K562 (cell line): ENCODE data around the gene CGGBP1. TPM values are rescaled to one million over a fixed set of nuclear protein-coding genes. Genes with fewer than 3 reads are reported as not detected.

Experiments
- ARID2 ChIP-seq: fragments of 450-650 bp; IDR thresholded peaks from 2 replicates; pipeline ENCODE4 v1.6.1; 2017; ENCODE audit warnings: antibody characterized with exemption, mild to moderate bottlenecking
- C11orf30 ChIP-seq: fragments of 450-650 bp; IDR thresholded peaks from 2 replicates; pipeline ENCODE4 v1.6.1; 2016; ENCODE audit warnings: low read depth, mild to moderate bottlenecking
- CEBPZ ChIP-seq: fragments of 150-350 bp; IDR thresholded peaks from 2 replicates; pipeline ENCODE4 v1.6.1; 2014; ENCODE audit warnings: low read depth, mild to moderate bottlenecking, low read length, borderline replicate concordance
- FOXJ3 ChIP-seq: sonication (generic); formaldehyde crosslinking; IDR thresholded peaks from 2 replicates; pipeline ENCODE4 v1.4.0; 2020; ENCODE audit warnings: mild to moderate bottlenecking, missing genetic modification reagents
- GTF3C2 ChIP-seq: IDR thresholded peaks from 3 replicates; pipeline ENCODE4 v1.6.1; 2011; ENCODE audit warnings: borderline replicate concordance, mild to moderate bottlenecking, moderate library complexity; ENCODE audit not compliant: insufficient read length; ENCODE audit errors: extremely low read depth
- MEF2A ChIP-seq: IDR thresholded peaks from 2 replicates; pipeline ENCODE4 v1.6.1; 2011; ENCODE audit warnings: low read depth, mild to moderate bottlenecking, low read length, moderate library complexity; ENCODE audit not compliant: control insufficient read depth
- NFRKB ChIP-seq: fragments of 450-650 bp; IDR thresholded peaks from 2 replicates; pipeline ENCODE4 v1.6.1; 2016; ENCODE audit warnings: low read depth
- RBM34 ChIP-seq: fragments of 200-400 bp; formaldehyde crosslinking; IDR thresholded peaks from 2 replicates; pipeline ENCODE4 v1.6.1; 2018; ENCODE audit warnings: low read length, borderline replicate concordance; ENCODE audit not compliant: insufficient read depth
- TEAD1 ChIP-seq, 2 experiments: fragments of 450-650 bp in 1 of 2; sonication (generic) in 1 of 2; formaldehyde crosslinking; IDR thresholded peaks; 2 replicates each; pipeline versions ENCODE4 v1.4.0 to v1.8.0; 2020 to 2022; ENCODE audit warnings: mild to moderate bottlenecking in 2 of 2, missing genetic modification reagents in 1 of 2
- ZBTB17 ChIP-seq: fragments of 450-650 bp; formaldehyde crosslinking; IDR thresholded peaks from 2 replicates; pipeline ENCODE4 v1.4.0; 2020; ENCODE audit warnings: mild to moderate bottlenecking
- ZNF311 ChIP-seq: fragments of 250-450 bp; sonication (Bioruptor Pico); IDR thresholded peaks from 2 replicates; pipeline ENCODE4 v1.4.0; 2020; ENCODE audit warnings: mild to moderate bottlenecking, moderate library complexity
- ZNF551 ChIP-seq: fragments of 250-450 bp; sonication (Bioruptor Pico); IDR thresholded peaks from 2 replicates; pipeline ENCODE4 v1.5.0; 2021; ENCODE audit warnings: mild to moderate bottlenecking, moderate library complexity
- polyA plus RNA-seq, 8 experiments: library from polyadenylated mRNA; depleted of rRNA in 4 of 8; stranded (reverse) in 5 of 8; unstranded in 3 of 8; fragments of >200 nt; fragmentation: Nextera tagmentation in 2 of 8; fragmentation: Illumina TruSeq in 1 of 8; extraction: Ambion mirVana in 2 of 8; extraction: Trizol in 1 of 8; gene quantifications; 2 replicates each; pipeline versions ENCODE4 v1.2.1 to v1.2.3, GENCODE V29; 2011 to 2014; ENCODE audit warnings: inconsistent platforms in 1 of 8, missing spikeins in 1 of 8
- total RNA-seq, 7 experiments: library from RNA; depleted of rRNA in 6 of 7; stranded (reverse); fragments of >200 nt in 6 of 7; fragmentation: Illumina TruSeq in 2 of 7; extraction: Trizol in 2 of 7; gene quantifications; 2 replicates each; pipeline versions ENCODE4 v1.2.1 to v1.2.3, GENCODE V29; 2011 to 2021; ENCODE audit warnings: low replicate concordance in 1 of 7
- TF ChIP-seq, protein P1 (sequence below): fragments of 450-650 bp; IDR thresholded peaks from 2 replicates; pipeline ENCODE4 v1.6.1; 2014; ENCODE audit warnings: low read depth, mild to moderate bottlenecking, moderate library complexity, borderline replicate concordance
- TF ChIP-seq, protein P2 (sequence below): fragments of 250-450 bp; sonication (Bioruptor Pico); IDR thresholded peaks from 2 replicates; pipeline ENCODE4 v1.9.0; 2021; ENCODE audit warnings: mild to moderate bottlenecking, inconsistent platforms
- TF ChIP-seq, protein P3 (sequence below): fragments of 450-650 bp; formaldehyde crosslinking; IDR thresholded peaks from 2 replicates; pipeline ENCODE4 v1.4.0; 2020; ENCODE audit warnings: mild to moderate bottlenecking, moderate library complexity

Gene CGGBP1
- total and polyA plus RNA-seq, 9 of the 15 experiments (the other 6 are each of a cell fraction or from before 2014, with no cell fraction given) = 14.4 to 47.8 (median 37.8) TPM

- TF ChIP-seq, protein P1, sequence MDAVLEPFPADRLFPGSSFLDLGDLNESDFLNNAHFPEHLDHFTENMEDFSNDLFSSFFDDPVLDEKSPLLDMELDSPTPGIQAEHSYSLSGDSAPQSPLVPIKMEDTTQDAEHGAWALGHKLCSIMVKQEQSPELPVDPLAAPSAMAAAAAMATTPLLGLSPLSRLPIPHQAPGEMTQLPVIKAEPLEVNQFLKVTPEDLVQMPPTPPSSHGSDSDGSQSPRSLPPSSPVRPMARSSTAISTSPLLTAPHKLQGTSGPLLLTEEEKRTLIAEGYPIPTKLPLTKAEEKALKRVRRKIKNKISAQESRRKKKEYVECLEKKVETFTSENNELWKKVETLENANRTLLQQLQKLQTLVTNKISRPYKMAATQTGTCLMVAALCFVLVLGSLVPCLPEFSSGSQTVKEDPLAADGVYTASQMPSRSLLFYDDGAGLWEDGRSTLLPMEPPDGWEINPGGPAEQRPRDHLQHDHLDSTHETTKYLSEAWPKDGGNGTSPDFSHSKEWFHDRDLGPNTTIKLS = peak; percentile 54; the same call in 1 of the 2 replicates
- TF ChIP-seq MEF2A = no peak
- TF ChIP-seq ARID2 = no peak
- no peak for TF ChIP-seq RBM34
- TF ChIP-seq ZBTB17 (CRISPR knock-in tag) = no peak
- TF ChIP-seq CEBPZ = peak; percentile 96
- TF ChIP-seq NFRKB = no peak
- no peak for TF ChIP-seq FOXJ3 (CRISPR knock-in tag)
- TF ChIP-seq ZNF311 (CRISPR knock-in tag) = no peak
- no peak for TF ChIP-seq TEAD1 (CRISPR knock-in tag; IDR thresholded peaks at IDR 0.05)
- no peak for TF ChIP-seq GTF3C2
- TF ChIP-seq C11orf30 = no peak
- TF ChIP-seq, protein P2, sequence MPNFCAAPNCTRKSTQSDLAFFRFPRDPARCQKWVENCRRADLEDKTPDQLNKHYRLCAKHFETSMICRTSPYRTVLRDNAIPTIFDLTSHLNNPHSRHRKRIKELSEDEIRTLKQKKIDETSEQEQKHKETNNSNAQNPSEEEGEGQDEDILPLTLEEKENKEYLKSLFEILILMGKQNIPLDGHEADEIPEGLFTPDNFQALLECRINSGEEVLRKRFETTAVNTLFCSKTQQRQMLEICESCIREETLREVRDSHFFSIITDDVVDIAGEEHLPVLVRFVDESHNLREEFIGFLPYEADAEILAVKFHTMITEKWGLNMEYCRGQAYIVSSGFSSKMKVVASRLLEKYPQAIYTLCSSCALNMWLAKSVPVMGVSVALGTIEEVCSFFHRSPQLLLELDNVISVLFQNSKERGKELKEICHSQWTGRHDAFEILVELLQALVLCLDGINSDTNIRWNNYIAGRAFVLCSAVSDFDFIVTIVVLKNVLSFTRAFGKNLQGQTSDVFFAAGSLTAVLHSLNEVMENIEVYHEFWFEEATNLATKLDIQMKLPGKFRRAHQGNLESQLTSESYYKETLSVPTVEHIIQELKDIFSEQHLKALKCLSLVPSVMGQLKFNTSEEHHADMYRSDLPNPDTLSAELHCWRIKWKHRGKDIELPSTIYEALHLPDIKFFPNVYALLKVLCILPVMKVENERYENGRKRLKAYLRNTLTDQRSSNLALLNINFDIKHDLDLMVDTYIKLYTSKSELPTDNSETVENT = 0 out of 2 replicates have a peak, but pooled peaks have one; percentile 56
- TF ChIP-seq ZNF551 (CRISPR knock-in tag) = no peak
- TF ChIP-seq, protein P3, sequence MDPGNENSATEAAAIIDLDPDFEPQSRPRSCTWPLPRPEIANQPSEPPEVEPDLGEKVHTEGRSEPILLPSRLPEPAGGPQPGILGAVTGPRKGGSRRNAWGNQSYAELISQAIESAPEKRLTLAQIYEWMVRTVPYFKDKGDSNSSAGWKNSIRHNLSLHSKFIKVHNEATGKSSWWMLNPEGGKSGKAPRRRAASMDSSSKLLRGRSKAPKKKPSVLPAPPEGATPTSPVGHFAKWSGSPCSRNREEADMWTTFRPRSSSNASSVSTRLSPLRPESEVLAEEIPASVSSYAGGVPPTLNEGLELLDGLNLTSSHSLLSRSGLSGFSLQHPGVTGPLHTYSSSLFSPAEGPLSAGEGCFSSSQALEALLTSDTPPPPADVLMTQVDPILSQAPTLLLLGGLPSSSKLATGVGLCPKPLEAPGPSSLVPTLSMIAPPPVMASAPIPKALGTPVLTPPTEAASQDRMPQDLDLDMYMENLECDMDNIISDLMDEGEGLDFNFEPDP (CRISPR knock-in tag) = no peak
These were observed at the start of gene CGGBP1, which contains the start of gene ZNF654 (continued) for GRCh38 chr3:88058581-88059379.
